Caco-2 (cell line): ENCODE measurements around the gene MROH2B. TPM values are rescaled to one million over a fixed set of nuclear protein-coding genes. Genes with fewer than 3 reads are reported as not detected.

Source experiments
- BruUV-seq: library from RNA; stranded (reverse); fragments of 400-500 nt; replicated peaks from 2 replicates; lab custom pipeline; 2021; lab: Mats Ljungman, UMichigan
- CTCF ChIA-PET: fragments of 300-600 bp; sonication (Branson Sonifier 250); formaldehyde crosslinking; loops from one replicate; lab custom pipeline; 2022; ENCODE audit warnings: antibody characterized with exemption; lab: Charles Lee
- POLR2A ChIA-PET: fragments of 300-600 bp; sonication (Branson Sonifier 250); formaldehyde crosslinking; loops from one replicate; lab custom pipeline; 2022; ENCODE audit warnings: antibody characterized with exemption; lab: Charles Lee
- DNase-seq, 2 experiments: peaks; one replicate each; pipeline versions ENCODE4 v3.0.0 to v3.0.0-alpha.2; 2020 to 2022
- H3K27me3 ChIP-seq: replicated peaks from 2 replicates; pipeline ENCODE4 v1.6.0; 2011; ENCODE audit warnings: low read length; ENCODE audit not compliant: control insufficient read depth, insufficient read depth
- H3K36me3 ChIP-seq: 2 replicates; pipeline ENCODE4 v1.5.1; 2011; ENCODE audit warnings: low read length; ENCODE audit not compliant: control insufficient read depth, insufficient read depth
- H3K4me1 ChIP-seq: fragments of 250-450 bp; sonication (Bioruptor Pico); 2 replicates; pipeline ENCODE4 v1.5.1; 2020; ENCODE audit warnings: mild to moderate bottlenecking
- H3K4me3 ChIP-seq: 2 replicates; pipeline ENCODE4 v1.5.1; 2011; ENCODE audit warnings: low read depth, mild to moderate bottlenecking, control low read depth, low read length
- H3K9me3 ChIP-seq: fragments of 250-450 bp; sonication (Bioruptor Pico); 2 replicates; pipeline ENCODE4 v1.5.1; 2020; ENCODE audit warnings: mild to moderate bottlenecking, moderate library complexity
- H3K27ac Mint-ChIP-seq: one replicate; pipeline ENCODE4 v1.8.0; 2022; ENCODE audit warnings: mixed read lengths; ENCODE audit not compliant: unreplicated experiment
- H3K27me3 Mint-ChIP-seq: one replicate; pipeline ENCODE4 v1.8.0; 2022; ENCODE audit warnings: mixed read lengths; ENCODE audit not compliant: insufficient read depth, unreplicated experiment
- H3K36me3 Mint-ChIP-seq: one replicate; pipeline ENCODE4 v1.8.0; 2022; ENCODE audit warnings: mild to moderate bottlenecking, mixed read lengths; ENCODE audit not compliant: insufficient read depth, unreplicated experiment
- H3K4me1 Mint-ChIP-seq: one replicate; pipeline ENCODE4 v1.8.0; 2022; ENCODE audit warnings: low read depth, mixed read lengths; ENCODE audit not compliant: unreplicated experiment
- H3K4me3 Mint-ChIP-seq: one replicate; pipeline ENCODE4 v1.8.0; 2022; ENCODE audit warnings: mild to moderate bottlenecking, moderate library complexity, mixed read lengths; ENCODE audit not compliant: unreplicated experiment
- H3K9me3 Mint-ChIP-seq: one replicate; pipeline ENCODE4 v1.8.0; 2022; ENCODE audit warnings: mixed read lengths; ENCODE audit not compliant: unreplicated experiment
- CTCF ChIP-seq, 2 experiments: fragments of 200-600 bp in 1 of 2; IDR thresholded peaks; 1 replicate in 1 of 2; 2 replicates in 1 of 2; pipeline versions ENCODE4 v1.5.1 to v1.8.0; 2011 to 2022; ENCODE audit warnings: antibody characterized with exemption in 1 of 2, control low read depth in 1 of 2, inconsistent platforms in 1 of 2, low read depth in 1 of 2, low read length in 1 of 2, mild to moderate bottlenecking in 1 of 2, moderate library complexity in 1 of 2; ENCODE audit not compliant: insufficient read depth in 1 of 2, severe bottlenecking in 1 of 2, unreplicated experiment in 1 of 2
- intact Hi-C: fragments of 100-400 bp; cut with micrococcal nuclease; formaldehyde crosslinking; loops from one replicate; pipeline ENCODE4 v1.10.0; 2022; ENCODE audit not compliant: unreplicated experiment
- total RNA-seq: library from RNA; stranded (reverse); gene quantifications from 2 replicates; pipeline ENCODE4 v1.2.3, GENCODE V29; 2022

The MROH2B gene
- total RNA-seq, 1 experiment from 2014 or later: not detected

- H3K27me3 ChIP-seq: no peaks in the 10 kb centered on the region
- Mint-ChIP-seq H3K36me3 (no peaks in the 10 kb centered on the region), H3K4me1 (no peaks in the 10 kb centered on the region), H3K27me3 (peaks cover 8% of the 10 kb centered on the region), H3K27ac (no peak overlapping the region), H3K9me3 (no peaks in the 10 kb centered on the region), H3K4me3 (no peak overlapping the region)
- BruUV-seq: no TSS peak
- H3K9me3 ChIP-seq: no peaks in the 10 kb centered on the region
- H3K36me3 ChIP-seq: no peaks in the 10 kb centered on the region
- TF ChIP-seq CTCF (IDR thresholded peaks at IDR 0.05; ENCODE audit: insufficient read depth in 1 of 2, low read depth in 1 of 2, low read length in 1 of 2, severe bottlenecking in 1 of 2, unreplicated experiment in 1 of 2): no peak
- intact Hi-C loops: no loop called here
- no peaks in the 10 kb centered on the region for H3K4me1 ChIP-seq
- ChIA-PET POLR2A (no interaction called here), CTCF (no interaction called here)
- DNase-seq: no peak
- H3K4me3 ChIP-seq: no peak overlapping the region
Observed at GRCh38 chr5:40986666-40987065, 84.5 kb downstream of the MROH2B start.

GRCh38 chr5:40985501-40985900, 85.6 kb downstream of the MROH2B start:
- Mint-ChIP-seq H3K36me3 (no peaks in the 10 kb centered on the region), H3K27me3 (peaks cover 13% of the 10 kb centered on the region), H3K27ac (no peak overlapping the region), H3K4me1 (no peaks in the 10 kb centered on the region), H3K9me3 (no peaks in the 10 kb centered on the region), H3K4me3 (no peak overlapping the region)
- Histone ChIP-seq H3K4me3 (no peak overlapping the region), H3K27me3 (no peaks in the 10 kb centered on the region), H3K36me3 (no peaks in the 10 kb centered on the region), H3K4me1 (no peaks in the 10 kb centered on the region), H3K9me3 (no peaks in the 10 kb centered on the region)
- intact Hi-C loops: no loop called here
- no peak for TF ChIP-seq CTCF (IDR thresholded peaks at IDR 0.05; ENCODE audit: insufficient read depth in 1 of 2, low read depth in 1 of 2, low read length in 1 of 2, severe bottlenecking in 1 of 2, unreplicated experiment in 1 of 2)
- CTCF ChIA-PET: no interaction called here
- no peak for DNase-seq
- POLR2A ChIA-PET: no interaction called here
- BruUV-seq: no TSS peak

- H3K4me1 ChIP-seq: no peaks in the 10 kb centered on the region
- no TSS peak for BruUV-seq
- no peak overlapping the region for H3K4me3 ChIP-seq
- H3K36me3 Mint-ChIP-seq: no peaks in the 10 kb centered on the region
- no peak for DNase-seq
- no peaks in the 10 kb centered on the region for H3K9me3 Mint-ChIP-seq
- peaks cover 13% of the 10 kb centered on the region for H3K27me3 Mint-ChIP-seq
- intact Hi-C loops: no loop called here
- H3K9me3 ChIP-seq: no peaks in the 10 kb centered on the region
- no peaks in the 10 kb centered on the region for H3K36me3 ChIP-seq
- H3K4me3 Mint-ChIP-seq: no peak overlapping the region
- TF ChIP-seq CTCF (IDR thresholded peaks at IDR 0.05; ENCODE audit: insufficient read depth in 1 of 2, low read depth in 1 of 2, low read length in 1 of 2, severe bottlenecking in 1 of 2, unreplicated experiment in 1 of 2): no peak
- ChIA-PET CTCF (no interaction called here), POLR2A (no interaction called here)
- H3K27ac Mint-ChIP-seq: no peak overlapping the region
- H3K4me1 Mint-ChIP-seq: no peaks in the 10 kb centered on the region
- H3K27me3 ChIP-seq: no peaks in the 10 kb centered on the region
Observed at GRCh38 chr5:40984884-40985283, 86.3 kb downstream of the MROH2B start.
